Activated CD4-positive, CD25-positive, alpha-beta regulatory T cell treated with anti-CD3 and anti-CD28 coated beads, Interleukin-2, amount 50 U/mL, for 72 hours (primary cell): Measurements from ENCODE around the gene BRPF3.

ENCODE experiments used
- DNase-seq: peaks from one replicate; pipeline ENCODE4 v3.0.0; 2021

BRPF3 gene

DNA sequence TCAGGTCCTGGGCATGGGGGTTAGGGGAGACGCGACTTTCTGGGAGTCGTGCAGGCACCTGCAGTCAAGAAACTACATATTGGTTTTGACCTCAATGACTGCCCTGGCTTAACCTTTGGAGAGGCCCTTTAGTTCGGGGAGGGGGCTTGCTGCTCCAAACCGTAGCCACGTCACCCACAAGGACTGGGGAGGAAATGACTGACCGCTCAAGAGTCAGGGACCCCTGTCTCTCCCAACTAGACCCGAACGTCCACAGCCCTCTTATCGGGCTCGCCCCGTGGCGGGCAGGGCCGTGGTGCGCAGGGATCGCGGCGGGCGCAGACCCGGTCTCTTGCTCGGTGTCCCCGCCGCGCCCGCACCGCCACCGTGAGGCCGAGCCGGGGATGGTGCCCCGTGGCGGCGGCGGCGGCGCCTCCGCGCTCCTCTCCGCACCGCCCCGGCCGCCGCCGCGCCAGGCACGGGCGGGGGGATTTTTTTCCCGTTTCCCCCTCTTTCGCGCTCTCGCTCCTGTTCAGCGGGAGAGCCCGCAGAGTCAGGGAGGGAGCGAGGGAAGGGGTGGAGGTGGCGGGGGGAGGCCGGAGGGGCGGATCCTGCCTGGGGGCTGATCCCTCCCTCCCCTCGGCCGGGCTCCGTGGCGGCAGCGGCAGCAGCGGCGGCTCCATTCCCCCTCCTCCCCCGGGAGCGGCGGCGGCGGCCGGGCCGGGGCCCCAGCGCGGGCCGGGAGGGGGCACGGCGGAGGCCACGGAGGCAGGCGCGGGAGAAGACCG is at the start of gene BRPF3:
Gene BRPF3 (plus strand): TSS at position 632 of the 767 bp plus-strand sequence. CDS start 3,579 bp downstream, outside the sequence.
- peak; percentile 83 for DNase-seq

DNA sequence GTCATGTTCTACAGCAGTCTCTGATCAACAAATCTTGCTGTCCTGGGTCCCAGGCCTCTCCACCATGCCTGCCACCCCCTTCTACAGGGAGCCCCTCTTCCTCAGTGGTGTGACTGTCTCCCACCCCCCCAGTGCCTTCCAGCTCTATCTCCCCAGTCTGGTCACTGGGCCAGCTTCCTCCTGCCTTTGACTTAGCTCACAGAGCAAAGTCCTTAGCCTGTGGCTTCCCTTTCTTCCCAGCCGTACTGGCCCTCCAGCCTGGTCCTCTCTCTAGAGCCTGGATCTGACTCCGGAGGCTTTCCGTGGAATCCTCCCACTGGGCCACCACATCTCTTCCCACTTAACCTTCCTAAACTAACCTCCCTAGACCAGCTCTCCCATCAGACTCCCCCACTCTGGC is 49.2 kb upstream of the BRPF3 start:
- no peak for DNase-seq

DNA sequence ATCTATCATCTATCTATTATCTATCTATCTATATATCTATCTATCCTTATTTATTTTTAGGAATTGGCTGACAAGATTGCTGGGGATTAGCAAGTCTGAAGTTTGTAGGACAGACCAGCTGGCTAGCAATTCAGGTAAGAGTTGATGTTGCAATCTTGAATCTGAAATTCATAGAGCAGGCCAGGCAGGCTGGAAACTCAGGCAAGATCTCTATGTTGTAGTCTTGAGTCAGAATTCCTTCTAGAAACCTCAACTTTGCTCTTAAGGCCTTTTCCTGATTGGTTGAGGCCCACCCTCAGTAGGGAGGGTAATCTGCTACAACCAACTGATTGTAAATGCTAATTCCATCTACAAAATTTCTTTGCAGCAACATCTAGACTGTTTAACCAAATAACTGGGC is 47.1 kb upstream of the BRPF3 start:
- DNase-seq: no peak

DNA sequence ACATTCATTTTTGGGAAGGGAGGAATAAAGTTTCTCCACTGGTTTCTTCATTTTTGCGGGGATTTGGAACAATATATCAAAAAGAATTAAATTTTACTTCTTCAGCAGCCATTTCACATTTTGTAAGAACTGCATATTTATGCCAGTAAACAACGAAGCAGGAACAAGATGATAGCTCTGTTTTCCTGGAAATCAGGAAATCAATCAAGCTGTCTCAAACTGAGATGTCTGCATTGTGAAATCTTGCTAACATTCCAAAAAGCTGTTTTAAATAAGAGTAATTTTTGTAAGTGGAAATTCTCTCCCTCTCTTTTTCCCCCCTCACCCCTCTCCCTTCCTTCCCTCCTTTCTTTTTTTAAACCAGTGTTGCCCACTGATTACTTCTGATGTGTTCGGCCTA is 46.3 kb upstream of the BRPF3 start:
- no peak for DNase-seq

DNA sequence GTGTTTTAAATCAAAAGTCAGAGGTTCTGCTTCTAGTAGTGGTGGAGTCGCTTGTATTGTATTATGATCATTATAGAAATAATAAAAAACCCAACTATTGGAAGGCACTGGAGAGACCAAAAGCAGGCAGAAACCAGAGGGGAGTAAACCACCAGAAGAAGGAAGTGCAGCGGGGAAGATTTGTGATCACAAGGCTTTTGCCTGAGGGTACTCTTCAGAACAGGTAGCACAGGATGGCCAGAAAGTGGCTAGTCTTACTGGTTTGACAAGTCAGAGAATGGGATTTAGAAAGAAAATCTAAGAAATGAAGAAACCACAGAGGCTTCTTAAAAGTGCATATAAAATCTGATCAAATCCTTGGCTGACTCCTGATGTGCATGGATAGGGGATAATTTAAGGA is 42.3 kb upstream of the BRPF3 start:
- DNase-seq: no peak

DNA sequence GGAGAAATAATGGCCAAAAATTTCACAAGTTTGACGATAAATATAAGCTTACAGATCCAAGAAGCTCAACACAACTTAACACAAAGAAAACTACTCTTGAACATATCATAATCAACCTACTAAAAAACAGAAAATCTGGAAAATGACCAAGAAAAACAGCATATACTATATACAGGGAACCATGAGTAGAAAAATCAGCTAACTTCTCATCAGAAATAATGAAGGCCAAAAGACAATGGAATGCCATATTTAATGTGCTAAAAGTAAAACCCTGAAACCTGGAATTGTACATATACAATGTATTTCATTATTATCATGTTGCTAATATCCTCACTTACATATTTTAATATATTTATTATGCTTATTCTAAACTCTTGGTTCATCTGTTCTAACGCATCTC is 40.9 kb upstream of the BRPF3 start:
- no peak for DNase-seq

DNA sequence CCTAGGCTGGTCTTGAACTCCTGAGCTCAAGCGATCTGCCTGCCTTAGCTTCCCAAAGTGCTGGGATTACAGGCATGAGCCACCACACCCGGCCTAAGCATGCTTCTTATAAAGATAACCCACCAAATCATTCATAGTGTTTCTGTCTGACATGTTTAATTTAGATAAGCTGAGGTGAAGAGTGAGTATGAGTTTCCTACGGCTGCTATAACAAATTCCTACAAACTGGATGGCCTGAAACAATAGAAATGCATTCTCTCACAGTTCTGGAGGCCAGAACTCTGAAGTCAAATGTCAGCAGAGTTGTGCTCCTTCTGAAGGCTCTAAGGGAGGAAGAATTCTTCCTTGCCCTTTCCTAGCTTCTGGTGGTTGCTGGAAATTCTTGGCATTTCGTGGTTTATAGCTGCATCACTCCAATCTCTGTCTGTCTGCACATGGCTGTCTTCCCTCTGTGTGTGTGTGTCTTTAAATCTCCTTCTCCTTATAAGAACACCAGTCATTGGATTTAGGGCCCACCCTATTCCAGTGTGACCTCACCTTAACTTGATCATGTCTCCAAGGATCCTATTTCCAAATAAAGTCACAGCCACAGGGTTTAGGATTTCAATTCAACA is 36.3 kb upstream of the BRPF3 start:
- no peak for DNase-seq

DNA sequence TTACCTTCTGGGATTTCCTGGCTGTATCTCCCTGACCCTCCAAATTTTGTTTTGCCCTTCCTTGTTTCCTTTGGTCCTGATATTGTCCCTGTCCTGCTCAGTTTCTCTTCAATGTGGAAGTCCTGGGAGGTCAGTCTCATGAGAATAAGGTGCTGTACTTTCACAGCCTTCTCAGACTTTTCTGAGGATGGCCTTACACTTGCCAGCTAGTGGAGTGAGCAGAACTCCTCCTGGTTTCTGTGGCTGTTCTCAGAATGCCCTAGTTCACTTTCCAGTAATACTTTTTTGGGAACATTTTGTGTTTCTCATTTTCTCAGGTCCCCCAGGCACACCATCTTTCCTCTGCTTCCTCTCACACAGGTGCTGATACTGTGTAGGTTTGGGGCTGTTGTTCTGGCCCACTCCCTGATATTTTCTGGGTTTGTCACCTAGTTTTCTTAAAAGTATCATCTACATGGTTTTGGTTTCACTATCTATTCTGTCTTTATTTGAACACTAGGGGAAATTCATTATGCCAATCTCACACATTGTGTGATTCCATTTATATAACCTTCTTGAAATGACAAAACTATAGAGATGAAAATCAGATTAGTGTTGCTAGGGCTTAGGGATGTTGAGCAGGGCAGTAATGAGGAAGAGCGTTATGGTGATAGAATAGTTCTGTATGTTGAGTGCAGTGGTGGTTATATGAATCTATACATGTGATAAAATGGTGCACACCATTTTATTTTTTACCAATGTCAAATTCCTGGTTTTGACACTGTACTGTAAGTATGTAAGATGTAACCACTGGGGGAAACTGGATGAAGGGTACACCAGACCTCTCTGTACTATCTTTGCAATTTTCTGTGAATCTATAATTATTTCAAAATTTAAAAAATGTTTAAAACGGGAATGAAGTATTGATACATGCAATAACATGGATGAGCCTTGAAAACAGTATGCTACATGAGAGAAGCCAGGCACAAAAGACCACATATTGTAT is 27.2 kb upstream of the BRPF3 start:
- no peak for DNase-seq

DNA sequence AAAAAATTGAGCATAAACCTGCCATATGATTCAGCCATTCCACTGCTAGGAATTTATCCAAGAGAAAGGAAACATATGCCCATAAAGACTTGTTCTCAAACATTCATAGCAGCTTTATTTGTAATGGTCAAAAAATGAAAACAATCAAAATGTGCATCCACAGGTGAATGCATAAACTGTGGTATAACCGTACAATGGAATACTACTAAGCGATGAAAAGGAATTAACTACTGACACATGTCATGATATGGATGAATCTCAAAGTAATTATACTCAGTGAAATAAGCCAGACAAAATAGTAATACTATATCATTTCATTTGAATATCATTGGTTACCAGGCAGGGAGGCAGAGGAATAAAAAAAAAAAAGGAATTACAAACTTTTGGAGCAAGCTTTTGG is 25.8 kb upstream of the BRPF3 start:
- no peak for DNase-seq

DNA sequence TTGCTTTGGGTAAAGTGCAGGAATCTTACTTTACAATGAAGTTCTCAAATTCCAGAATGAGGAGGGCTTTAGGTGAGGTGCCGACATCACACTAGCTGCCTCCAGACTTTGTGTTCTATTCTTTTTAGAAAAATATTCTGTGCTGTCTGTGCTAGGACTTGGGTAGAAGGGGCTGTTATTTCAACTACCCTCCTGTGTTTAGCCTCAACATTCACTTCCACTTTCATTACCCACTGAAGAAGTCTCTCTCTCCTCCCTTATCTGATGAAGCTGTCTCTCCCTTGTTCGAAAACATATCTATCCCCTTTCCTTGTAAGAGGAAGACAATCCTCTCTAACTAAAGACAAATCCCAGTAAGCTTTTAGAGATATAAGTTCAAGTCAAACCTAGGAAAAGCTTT is 25.0 kb upstream of the BRPF3 start:
- no peak for DNase-seq

DNA sequence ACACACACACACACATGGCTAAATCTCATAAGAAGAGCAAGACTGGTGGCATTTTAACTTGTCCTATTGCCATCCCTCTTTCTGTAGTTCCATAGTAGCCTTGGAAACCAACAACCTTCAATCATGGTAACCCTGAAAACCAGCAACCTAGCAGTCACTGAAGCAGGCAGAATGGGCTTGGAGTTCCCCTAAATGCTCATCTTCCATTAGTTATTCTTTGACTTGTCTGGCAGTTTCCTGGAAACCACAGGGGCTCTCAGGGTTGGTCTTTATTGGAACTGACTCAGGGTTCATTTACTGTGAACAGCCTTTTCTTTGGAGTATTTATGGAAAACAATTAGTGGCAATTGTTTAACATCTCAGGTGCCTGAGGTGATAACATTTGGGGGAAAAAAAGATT is 19.4 kb upstream of the BRPF3 start:
- DNase-seq: no peak

DNA sequence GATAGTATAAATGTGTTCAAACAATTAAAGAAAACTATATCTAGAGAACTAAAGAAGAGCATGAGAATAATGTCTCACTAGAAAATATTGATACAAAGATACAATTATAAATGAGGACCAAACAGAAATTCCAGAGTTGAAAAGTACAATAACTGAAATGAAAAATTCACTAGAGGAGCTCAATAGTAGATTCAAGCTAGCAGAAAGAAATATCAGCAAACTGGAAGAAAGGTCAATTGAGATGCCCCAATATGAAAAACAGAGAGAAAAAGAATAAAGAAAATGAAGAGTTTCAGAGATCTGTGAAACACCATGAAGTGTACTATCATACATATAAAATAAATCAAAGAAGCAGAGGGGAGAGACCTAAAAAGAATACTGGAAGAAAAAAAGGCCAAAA is 18.0 kb upstream of the BRPF3 start:
- no peak for DNase-seq

DNA sequence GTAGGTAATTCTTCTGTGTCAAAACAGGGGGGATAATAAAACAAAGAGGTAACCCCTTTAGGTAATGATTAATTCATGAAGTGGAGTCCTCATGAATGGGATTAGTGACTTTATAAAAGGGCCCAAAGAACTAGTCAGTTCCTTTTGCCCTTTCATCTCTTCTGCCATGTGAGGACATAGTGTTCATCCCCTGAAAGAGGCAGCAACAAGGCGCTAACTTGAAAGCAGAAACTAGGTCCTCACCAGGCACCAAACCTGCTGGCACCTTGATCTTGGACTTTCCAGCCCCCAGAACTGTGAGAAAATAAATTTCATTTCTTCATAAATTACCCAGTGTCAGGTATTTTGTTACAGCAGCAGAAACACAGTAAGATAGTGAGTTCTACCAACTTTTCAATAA is 16.4 kb upstream of the BRPF3 start:
- no peak for DNase-seq

DNA sequence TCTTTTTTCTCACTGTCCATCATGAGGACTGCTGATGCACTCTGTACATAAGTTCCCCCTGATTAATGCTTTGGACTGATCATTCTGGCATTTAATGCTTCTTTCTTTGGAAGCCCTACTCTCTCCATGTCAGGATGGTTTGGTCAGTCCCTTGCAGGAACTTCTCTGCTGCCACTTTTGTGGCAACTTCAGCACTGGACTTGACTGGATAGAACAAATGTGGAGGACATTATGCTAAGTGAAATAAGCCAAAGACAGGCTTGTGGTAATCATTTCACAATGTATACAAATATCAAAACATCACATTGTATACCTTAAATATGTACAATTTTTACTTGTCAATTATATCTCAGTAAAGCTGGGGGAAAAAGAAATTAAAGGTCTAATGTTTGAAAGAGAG is 12.2 kb upstream of the BRPF3 start:
- DNase-seq: no peak

DNA sequence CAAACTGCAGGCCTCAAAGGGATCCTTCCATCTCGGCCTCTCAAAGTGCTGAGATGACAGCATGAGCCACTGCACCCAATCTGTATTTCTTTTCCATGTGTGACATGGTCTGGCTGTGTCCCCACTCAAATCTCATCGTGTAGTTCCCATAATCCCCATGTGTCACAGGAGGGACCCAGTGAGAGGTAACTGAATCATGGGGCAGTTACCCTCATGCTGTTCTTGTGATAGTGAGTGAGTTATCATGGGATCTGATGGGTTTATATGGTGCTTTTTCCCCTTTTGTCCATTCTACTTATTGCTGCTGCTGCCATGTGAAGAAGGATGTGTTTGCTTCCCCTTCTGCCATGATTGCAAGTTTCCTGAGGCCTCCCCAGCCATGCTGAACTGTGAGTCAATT is 10.3 kb upstream of the BRPF3 start:
- DNase-seq: no peak

DNA sequence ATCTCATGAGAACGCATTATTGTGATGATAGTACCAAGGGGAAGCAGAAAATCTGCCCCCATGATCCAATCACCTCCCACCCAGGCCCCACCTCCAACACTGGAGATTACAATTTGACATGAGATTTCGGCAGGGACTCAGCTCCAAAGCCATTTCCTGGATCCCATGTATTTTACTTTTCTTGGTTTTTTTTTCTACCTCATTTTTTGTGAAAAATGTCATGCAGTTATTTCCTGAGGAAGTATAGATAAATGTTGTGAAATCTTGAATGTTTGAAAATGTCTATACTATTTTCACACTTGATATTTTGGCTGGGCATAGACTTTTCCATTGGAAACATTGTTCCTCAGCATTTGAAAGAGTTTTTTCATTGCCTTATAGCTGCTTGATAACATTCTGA is 9.1 kb upstream of the BRPF3 start:
- no peak for DNase-seq

DNA sequence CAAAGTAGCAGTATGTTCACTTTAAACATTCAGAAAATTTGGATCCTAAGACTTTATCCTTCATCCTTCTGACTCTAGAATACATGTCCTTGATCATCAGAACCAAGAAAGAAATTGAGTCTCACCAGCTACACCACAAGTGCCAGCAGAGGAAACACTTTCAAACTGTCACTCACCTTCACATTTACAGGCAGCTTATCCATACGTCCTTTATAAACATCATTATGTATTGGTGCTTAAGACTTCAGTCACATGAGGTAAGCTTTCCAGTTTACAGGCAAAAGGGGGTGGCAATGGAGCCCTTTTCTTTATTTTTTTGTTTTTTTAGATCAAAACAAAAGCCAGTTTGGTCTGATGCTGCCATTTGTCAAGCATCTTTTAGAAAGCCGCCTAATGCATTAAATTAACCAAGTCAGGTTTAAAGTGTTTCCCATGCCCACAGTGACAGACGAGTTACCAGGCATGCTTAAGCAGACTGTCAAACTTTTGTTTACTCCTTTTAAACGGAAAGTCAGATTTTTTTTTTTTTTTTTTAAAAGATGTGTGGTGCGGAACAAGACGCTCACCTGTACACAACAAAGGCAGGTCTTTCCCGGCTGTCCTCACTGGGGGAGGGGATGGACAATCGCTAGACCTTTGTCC is 952 bp upstream of the BRPF3 start:
- no peak for DNase-seq

DNA sequence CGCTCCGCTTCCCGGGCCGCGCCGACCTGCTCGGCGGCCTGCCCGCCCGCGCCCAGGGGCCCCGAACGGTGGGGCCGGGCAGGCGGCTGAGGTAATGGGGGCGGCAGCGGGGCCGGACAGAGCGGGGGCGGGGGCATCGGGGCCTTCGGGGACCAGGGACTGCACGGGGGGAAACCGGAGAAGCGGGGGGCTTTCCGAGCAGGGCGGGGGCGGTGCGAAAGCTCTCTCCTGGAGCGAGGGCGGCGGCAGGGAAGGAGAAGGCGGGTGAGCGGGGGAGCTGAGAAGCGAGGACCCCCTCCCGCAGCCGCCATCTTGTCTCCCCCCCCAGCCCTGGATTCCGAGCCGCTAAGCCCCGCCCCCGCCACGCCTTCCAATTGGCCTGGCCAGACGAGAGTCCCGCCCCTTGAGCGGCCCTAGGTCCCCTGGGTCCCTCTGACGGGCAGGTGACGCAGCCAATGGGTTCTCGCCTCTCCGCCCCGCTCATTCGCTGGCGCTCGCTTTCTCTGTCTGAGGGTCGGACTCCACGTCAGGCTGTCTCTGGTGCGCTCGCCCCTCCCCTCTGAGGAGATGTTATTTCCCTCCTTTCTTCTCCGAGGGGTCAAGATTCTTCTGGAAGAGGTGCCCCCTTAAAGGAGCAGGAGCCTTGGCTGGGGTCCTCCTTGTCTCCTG is 470 bp downstream of the BRPF3 start:
- peak; percentile 100 for DNase-seq

DNA sequence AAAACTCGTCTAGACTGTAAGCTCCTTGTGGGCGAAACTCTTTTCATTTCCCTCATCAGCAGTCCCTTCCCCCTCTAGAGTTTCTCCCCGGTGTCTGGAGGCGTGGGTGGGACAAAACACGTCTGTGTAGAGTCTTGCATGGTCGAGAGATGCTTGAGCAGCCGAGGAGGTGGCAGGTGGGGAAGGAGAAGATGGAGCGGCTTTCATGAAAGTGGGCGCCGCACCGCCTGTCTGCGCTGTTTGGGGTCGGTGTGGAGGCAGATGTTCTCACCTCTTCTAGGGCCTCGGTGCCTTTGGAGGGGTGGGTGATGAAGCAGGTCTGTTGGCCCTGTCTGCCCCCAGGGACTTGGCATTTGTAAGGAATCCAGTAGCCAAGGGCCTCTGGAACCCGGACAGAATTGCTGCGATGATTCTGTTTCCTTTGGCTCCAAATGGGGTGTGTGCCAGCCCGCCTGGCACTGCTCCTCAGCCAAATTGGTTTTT is 1.2 kb downstream of the BRPF3 start:
- no peak for DNase-seq

DNA sequence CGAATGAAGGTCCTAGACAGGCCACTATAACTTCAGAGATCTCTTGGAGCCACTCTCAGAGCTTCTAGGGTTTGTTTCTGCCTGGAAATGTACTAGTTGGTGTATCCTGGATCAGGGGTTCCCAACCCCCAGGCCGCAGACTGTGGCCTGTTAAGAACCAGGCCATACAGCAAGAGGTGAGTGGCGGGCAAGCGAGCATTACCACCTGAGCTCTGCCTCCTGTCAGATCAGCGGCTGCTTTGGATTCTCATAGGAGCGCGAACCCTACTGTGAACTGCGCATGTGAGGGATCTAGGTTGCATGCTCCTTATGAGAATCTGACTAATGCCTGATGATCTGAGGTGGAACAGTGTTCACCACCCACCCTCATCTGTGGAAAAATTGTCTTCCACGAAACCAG is 2.4 kb downstream of the BRPF3 start:
- DNase-seq: no peak

DNA sequence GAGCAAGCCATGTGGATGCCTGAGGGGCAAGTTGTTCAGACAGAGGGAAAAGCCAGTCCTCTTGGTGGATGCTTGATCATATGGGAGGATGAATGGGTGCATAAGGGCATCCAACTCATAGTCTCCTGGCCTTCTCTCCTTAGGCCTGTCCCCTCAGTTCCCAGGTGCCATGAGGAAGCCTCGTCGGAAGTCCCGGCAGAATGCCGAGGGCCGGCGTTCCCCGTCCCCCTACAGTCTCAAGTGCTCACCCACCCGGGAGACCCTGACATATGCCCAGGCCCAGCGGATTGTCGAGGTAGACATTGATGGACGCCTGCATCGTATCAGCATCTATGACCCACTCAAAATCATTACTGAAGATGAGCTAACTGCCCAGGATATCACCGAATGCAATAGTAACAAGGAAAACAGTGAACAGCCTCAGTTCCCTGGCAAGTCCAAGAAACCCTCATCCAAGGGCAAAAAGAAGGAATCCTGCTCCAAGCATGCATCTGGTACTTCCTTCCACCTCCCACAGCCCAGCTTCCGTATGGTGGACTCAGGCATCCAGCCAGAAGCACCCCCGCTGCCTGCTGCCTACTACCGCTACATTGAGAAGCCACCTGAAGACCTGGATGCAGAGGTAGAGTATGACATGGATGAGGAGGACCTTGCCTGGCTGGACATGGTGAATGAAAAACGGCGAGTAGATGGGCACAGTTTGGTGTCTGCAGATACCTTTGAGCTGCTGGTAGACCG is 3.8 kb downstream of the BRPF3 start:
- DNase-seq: no peak
